Measurements from ENCODE around the gene PITPNC1. TPM values are rescaled to one million over a fixed set of nuclear protein-coding genes. Genes with fewer than 3 reads are reported as not detected.

Gene PITPNC1
- total and polyA plus RNA-seq, 2 donors (not counting 3 experiments of a cell fraction or from before 2014, with no cell fraction given) = 2.4 to 9.6 TPM

- no peaks in the 10 kb centered on the region for H3K79me2 ChIP-seq (ENCODE audit: control insufficient read depth, insufficient read depth, low read length)
- no peak for FAIRE-seq
- ChIA-PET POLR2A (no interaction called here), CTCF (no interaction called here)
- H3K4me1 ChIP-seq (ENCODE audit: control insufficient read depth, extremely low read depth, insufficient read depth, low read length) = peaks cover 12% of the 10 kb centered on the region
- TF ChIP-seq POLR2AphosphoS5 (IDR thresholded peaks at IDR 0.05; ENCODE audit: insufficient read depth, low read depth, low read length) (no peak), JUN (IDR thresholded peaks at IDR 0.05; ENCODE audit: borderline replicate concordance, insufficient read depth, insufficient read length, low read depth) (no peak), MAX (IDR thresholded peaks at IDR 0.05; ENCODE audit: insufficient read depth, insufficient read length) (no peak), POLR2A (IDR thresholded peaks at IDR 0.05; ENCODE audit: low read depth, low read length) (no peak), EZH2 (IDR thresholded peaks at IDR 0.05; ENCODE audit: borderline replicate concordance, low read depth, low read length, severe bottlenecking) (no peak), MYC (IDR thresholded peaks at IDR 0.05; ENCODE audit: low read depth, low read length) (no peak), CTCF (IDR thresholded peaks at IDR 0.05; ENCODE audit: extremely low read depth in 1 of 2, insufficient read depth in 1 of 2, low read depth in 1 of 2, low read length in 2 of 2) (no peak), FOS (IDR thresholded peaks at IDR 0.05; ENCODE audit: borderline replicate concordance, insufficient read depth, low read length) (no peak), GATA2 (IDR thresholded peaks at IDR 0.05; ENCODE audit: insufficient read depth, insufficient read length, low read depth, low read length) (no peak)
- no peaks in the 10 kb centered on the region for H3K36me3 ChIP-seq (ENCODE audit: control insufficient read depth in 2 of 2, extremely low read depth in 1 of 2, insufficient read depth in 2 of 2, low read length in 2 of 2)
- H4K20me1 ChIP-seq (replicated peaks; ENCODE audit: control insufficient read depth, extremely low read depth, insufficient read depth, low read length) = no peaks in the 10 kb centered on the region
- H3K9me1 ChIP-seq (replicated peaks; ENCODE audit: control insufficient read depth, extremely low read depth, insufficient read depth, low read length) = no peaks in the 10 kb centered on the region
- intact Hi-C loops (cut with micrococcal nuclease) (no loop called here), dilution Hi-C loops (cut with MboI; ENCODE audit: extremely low pct_ligation_motif_present, low sequenced_read_pairs) (no loop called here)
- no peak for DNase-seq (ENCODE audit: low read depth, low spot score)
- no peak overlapping the region for H3K27ac ChIP-seq (ENCODE audit: insufficient read depth, low read depth, low read length)
- H3K9ac ChIP-seq (replicated peaks; ENCODE audit: extremely low read depth, insufficient read depth, low read length) = no peak overlapping the region
- no peaks in the 10 kb centered on the region for H3K27me3 ChIP-seq (ENCODE audit: control insufficient read depth in 2 of 2, insufficient read depth in 2 of 2, low read length in 2 of 2)
- H3K9me3 ChIP-seq (replicated peaks; ENCODE audit: control insufficient read depth, insufficient read depth, low read length) = no peaks in the 10 kb centered on the region
- no TSS peak for BruUV-seq (replicated peaks)
- no peak overlapping the region for H2AFZ ChIP-seq (ENCODE audit: low read depth, low read length)
- no peak overlapping the region for H3K4me3 ChIP-seq (replicated peaks in 1 of 3; ENCODE audit: insufficient read depth in 1 of 3, low read depth in 1 of 3, low read length in 3 of 3)
- no peak overlapping the region for H3K4me2 ChIP-seq (ENCODE audit: insufficient read depth, low read length)
Measured at GRCh38 chr17:67392111-67392510, 15.0 kb downstream of the PITPNC1 start.

Measured in endothelial cell of umbilical vein (primary cell).